NAMALWA (cell line): ENCODE results near the gene NXN.
"Not testable (repeated sequence)": the region's sequence is repeated elsewhere in the genome, so short reads cannot be mapped to it uniquely, and the experiment has no call there.

ENCODE experiments used
- DNase-seq: peaks from one replicate; pipeline ENCODE4 v3.0.0-alpha.2; 2015; ENCODE audit warnings: low spot score

Gene NXN

GRCh38 chr17:829614-830013 is 150.0 kb downstream of the NXN start:
- DNase-seq, result not testable (repeated sequence)

- DNase-seq, result no peak
Measured at GRCh38 chr17:828761-829160, 150.8 kb downstream of the NXN start.

DNA sequence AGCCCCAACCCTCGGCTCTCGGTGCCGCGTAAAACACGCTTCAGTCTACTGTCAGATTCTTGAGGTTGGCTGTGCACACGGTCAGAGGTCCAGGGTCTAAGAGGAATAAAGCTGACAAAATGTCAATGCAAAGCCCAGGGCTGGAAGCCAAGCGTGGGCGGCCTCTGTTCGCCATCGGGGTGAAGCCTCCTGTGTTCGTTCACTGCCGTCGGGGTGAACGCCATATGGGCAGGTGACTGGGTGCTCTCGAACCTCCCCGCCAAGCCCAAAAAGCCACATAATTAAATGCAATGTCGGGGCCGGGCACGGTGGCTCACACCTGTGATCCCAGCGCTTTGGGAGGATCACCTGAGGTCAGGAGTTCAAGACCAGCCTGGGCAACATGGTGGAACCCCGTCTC is 152.8 kb downstream of the NXN start:
- DNase-seq, result no peak

- no peak for DNase-seq
Measured at GRCh38 chr17:825216-825615, 154.4 kb downstream of the NXN start.

GRCh38 chr17:824378-824777 is 155.2 kb downstream of the NXN start:
- DNase-seq, result no peak

DNA sequence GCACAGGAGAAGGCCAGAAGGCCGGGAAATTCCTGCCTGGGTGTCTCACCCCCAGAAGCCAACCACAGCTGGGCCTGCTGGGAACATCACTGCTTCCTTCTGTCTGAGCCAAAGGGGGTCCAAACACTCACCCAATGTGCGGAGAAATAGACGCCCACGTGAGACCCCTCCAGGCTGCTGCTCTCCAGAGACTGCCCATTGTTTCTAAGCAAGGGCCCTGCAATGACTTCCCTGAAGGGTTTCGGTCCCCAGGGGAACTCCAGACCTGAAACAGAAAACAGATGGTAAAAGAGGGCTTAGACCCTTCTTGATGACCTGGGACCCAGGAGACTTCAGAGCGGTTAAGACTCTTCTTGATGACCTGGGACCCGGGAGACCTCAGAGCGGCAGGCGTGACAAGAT is 156.1 kb downstream of the NXN start:
- no peak for DNase-seq

GRCh38 chr17:819251-819650 is 160.3 kb downstream of the NXN start:
- DNase-seq, result no peak

DNA sequence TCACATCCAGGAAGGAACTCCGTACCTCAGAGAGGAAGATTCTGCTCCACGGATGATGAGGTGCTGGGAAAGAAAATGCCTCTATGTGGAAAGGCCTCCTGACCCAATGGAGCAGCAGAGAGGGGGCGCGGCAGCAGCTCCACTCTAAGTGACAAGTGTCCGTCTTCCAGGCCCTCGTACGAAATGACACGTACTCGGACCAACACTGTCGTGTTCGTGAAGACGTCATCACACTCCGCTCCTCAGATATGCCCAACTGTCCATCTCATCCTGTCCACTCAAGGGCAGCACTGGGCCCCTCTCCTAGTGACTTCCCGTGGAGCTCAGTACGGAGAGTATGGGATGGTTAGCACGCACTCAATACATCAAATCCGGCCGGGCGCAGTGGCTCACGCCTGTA is 165.2 kb downstream of the NXN start:
- DNase-seq, result no peak

DNA sequence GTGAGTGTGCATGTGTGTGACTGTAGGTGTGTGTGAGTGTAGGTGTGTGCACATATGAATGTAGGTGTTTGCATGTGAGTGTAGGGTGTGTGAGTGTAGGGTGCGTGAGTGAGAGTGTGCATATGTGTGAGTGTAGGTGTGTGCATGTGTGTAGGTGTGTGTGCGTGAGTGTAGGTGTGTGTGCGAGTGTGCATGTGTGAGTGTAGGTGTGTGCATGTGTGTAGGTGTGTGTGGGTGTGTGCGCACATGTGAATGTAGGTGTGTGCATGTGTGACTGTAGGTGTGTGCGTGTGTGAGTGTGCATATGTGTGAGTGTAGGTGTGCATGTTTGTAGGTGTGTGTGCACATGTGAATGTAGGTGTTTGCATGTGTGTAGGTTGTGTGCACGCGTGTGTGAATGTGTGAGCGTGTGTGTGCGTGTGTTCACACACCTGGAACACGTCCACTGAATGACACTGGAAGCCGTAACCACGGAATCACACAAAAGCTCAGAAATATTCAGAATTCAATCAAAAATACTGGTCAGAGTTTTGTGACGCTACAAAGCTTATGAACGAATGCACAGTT is 166.9 kb downstream of the NXN start:
- no peak for DNase-seq

DNA sequence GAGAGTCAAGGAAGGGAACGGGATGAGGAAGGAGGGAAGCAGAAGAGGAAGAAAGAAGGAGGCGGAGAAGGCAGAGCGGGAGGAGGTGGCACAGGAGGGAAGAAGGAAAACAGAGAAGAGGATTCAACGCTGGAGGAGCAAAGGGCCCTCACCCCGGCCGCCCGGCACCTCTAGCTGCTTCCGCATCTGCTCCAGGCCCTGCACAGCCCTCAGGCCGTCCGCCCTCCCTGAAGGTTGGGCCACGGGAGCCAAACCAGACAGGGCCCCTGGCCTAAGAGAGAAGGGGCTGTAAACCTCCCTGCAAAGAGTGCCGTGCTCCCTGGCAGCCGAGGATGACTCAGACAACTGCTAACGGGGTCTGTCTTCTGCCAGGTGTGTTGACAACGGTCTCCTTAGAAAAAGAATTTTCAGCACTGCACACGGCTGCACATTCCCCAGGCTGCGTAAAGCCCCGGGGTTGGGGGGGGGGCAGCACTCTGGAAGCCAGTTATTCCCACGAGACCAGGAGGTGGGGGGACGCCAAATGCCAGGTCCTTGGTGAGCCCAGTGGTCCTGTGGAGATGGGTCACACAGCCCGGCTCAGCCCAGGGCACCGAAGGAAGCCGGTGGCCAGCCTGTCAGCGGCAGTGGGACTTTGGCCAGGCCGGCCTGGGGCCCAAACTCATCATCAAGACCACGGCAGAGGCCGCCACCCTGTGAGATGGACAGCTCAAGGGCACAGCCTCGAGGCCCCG is 168.4 kb downstream of the NXN start:
- DNase-seq, result no peak

DNA sequence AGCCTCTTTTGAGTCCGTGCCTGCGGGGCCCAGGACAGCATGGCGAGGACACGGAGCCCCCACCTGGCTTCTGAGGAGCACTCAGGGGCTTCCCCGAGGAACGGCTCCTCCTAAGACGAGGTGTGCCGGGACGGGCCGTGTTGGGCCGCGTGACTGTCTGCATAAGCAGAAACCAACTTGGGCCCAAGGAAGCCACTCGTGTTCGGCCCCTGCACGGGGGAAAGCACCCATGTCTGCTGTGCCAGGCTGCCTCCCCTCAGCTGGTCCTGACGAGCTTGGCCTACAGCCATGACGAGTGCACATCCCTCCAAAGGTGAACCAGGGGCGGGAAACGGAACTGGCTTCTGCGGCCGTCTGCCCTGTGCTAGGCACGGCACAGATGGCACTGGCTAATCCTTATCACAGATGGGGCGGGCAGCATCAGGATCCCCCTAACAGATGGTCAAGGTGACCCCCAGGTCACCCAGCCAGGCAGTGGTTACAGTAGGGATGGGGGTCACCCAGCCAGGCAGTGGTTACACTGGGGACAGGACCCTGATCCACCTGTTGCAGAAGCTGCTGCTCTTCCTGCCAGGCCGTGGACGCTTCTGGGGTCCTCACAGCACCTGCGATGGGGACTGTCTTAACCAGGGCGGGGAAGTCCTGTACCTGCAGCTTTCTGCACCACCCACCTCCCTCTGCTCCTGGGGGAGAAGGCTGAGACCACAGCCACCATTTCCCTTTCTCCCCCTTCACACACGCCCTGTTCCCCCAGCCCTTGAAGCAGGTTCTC is 171.9 kb downstream of the NXN start:
- no peak for DNase-seq

GRCh38 chr17:806781-807522 is 172.6 kb downstream of the NXN start:
- no peak for DNase-seq

DNA sequence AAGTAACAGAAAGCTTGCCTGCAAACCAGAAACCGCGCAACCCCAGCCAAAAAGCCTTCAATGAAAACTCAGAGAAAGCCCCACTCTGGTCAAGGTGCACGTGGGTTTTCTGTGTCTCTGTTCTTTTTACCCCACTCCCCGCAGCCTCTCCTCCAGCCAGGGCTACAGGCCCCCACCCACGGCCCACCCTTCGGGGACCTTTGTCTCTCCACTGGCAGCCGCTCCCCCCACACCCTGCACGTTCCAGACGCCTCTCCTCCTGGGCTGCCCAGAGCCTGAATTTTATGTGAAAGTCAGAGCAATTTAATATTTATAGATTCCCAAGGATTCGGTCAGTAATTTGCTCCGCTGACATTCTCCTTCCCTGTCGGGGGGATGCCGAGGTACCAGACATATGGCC is 173.2 kb downstream of the NXN start:
- no peak for DNase-seq

- DNase-seq, result not testable (repeated sequence)
Measured at GRCh38 chr17:805886-806285, 173.7 kb downstream of the NXN start.

DNA sequence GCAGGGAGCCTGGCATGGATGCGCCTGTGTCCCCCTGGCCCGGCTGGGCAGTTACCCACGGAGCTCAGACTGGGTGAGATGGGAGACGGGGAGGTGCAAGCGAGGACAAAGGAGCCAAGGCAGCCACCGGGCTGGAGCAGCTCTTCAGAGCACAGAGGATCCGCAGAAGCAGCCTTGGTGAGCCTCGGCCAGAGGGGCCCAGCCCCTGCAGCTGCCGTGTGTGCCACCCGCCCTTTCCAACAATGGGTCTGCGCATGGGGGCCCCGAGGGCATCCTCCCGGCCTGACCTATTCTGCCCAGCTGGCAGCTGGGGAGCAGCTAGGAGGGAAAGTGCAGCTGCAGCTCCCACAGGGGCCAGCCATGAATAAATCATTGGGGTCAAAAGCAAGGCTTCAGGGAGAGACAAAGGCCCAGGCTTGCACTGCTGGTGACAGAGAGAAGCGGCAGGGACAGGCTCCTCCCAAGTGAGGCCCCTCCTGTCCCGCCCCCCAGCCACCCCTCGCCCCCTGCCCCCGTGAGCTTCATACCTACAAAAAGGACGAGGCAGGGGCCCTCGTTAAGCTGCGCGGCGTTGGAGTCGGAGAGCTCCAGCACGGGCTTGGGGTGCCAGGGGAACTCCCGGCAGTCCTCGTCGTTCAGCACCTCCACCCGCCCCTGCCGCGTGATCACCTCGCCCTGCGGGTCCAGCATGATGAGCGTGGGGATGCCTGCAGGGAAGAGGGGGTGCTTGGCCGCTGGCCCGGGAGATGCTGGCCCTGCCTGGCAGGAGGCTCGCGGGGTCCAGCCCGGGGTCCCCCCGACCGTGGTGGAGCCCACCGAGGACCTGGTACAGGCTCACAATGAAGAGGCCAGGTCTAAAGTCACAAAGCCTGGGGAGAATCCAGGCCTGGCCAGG is 174.8 kb downstream of the NXN start:
- DNase-seq, result no peak

- no peak for DNase-seq
Measured at GRCh38 chr17:802901-803881, 176.4 kb downstream of the NXN start.

- DNase-seq, result no peak
Measured at GRCh38 chr17:802481-802880, 177.1 kb downstream of the NXN start.

DNA sequence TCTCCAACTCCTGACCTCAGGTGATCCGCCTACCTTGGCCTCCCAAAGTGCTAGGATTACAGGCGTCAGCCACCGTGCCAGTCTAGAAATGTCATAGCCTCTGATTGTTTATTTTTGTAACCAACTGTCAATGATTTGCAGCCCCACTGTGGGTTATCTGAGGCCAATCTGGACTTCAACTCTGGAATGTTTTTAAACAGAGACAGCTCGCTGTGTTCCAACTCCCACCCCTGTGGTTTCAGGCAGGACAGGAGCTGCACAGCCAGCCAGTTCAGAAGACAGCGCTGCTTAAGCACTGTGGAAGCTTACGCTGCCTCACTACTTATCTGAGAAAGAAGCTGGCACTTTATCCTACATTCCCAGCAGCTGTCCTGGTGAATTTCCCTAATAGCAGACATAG is 177.9 kb downstream of the NXN start:
- DNase-seq, result no peak

- no peak for DNase-seq
Measured at GRCh38 chr17:800446-801242, 178.9 kb downstream of the NXN start.

GRCh38 chr17:799261-799660 is 180.3 kb downstream of the NXN start:
- DNase-seq, result no peak
